K562 (cell line): Measurements from ENCODE around the gene UIMC1. TPM values are rescaled to one million over a fixed set of nuclear protein-coding genes. Genes with fewer than 3 reads are reported as not detected.
A peak's percentile ranks its signal among the peaks of the same experiment; 100 is the strongest.

Experiments used
- AFF4 ChIP-seq: sonication (generic); formaldehyde crosslinking; IDR thresholded peaks from 2 replicates; pipeline ENCODE4 v1.8.0; 2023; ENCODE audit warnings: mild to moderate bottlenecking, missing genetic modification reagents
- ATF1 ChIP-seq, 2 experiments: fragments of 450-650 bp in 1 of 2; IDR thresholded peaks; 2 replicates each; pipeline ENCODE4 v1.6.1; 2016; ENCODE audit warnings: missing compliant biosample characterization in 1 of 2, missing genetic modification characterization in 1 of 2
- ATF7 ChIP-seq: fragments of 450-650 bp; IDR thresholded peaks from 2 replicates; pipeline ENCODE4 v1.7.1; 2014; ENCODE audit warnings: mild to moderate bottlenecking, moderate library complexity
- CCNT2 ChIP-seq: IDR thresholded peaks from 2 replicates; pipeline ENCODE4 v1.6.1; 2011; ENCODE audit warnings: borderline replicate concordance, low read depth, mild to moderate bottlenecking, moderate library complexity, mixed read lengths, low read length; ENCODE audit not compliant: insufficient read length; ENCODE audit errors: extremely low read depth
- EP300 ChIP-seq: IDR thresholded peaks from 2 replicates; pipeline ENCODE4 v1.6.1; 2012; ENCODE audit warnings: low read length, improper control_type of control experiment
- FOS ChIP-seq: IDR thresholded peaks from 3 replicates; pipeline ENCODE4 v1.6.1; 2011; ENCODE audit not compliant: insufficient read length; ENCODE audit errors: extremely low read depth
- JUND ChIP-seq, 2 experiments: IDR thresholded peaks; 2 replicates in 1 of 2; 3 replicates in 1 of 2; pipeline ENCODE4 v1.6.1; 2011; ENCODE audit warnings: borderline replicate concordance in 2 of 2, low read depth in 2 of 2, low read length in 2 of 2, improper control_type of control experiment in 1 of 2, missing biosample characterization in 1 of 2, missing genetic modification characterization in 1 of 2, missing genetic modification reagents in 1 of 2
- PURB ChIP-seq: sonication (generic); formaldehyde crosslinking; IDR thresholded peaks from 2 replicates; pipeline ENCODE4 v1.9.0; 2021; ENCODE audit warnings: low read depth, mild to moderate bottlenecking, missing genetic modification reagents
- SP1 ChIP-seq: sonication (generic); formaldehyde crosslinking; IDR thresholded peaks from 2 replicates; pipeline ENCODE4 v1.8.1; 2022; ENCODE audit warnings: mild to moderate bottlenecking, missing genetic modification reagents
- STAT5A ChIP-seq: IDR thresholded peaks from 2 replicates; pipeline ENCODE4 v1.6.1; 2012; ENCODE audit warnings: low read length, inconsistent platforms, borderline replicate concordance
- TARDBP ChIP-seq: fragments of 450-650 bp; IDR thresholded peaks from 2 replicates; pipeline ENCODE4 v1.6.1; 2016
- TRIM24 ChIP-seq, 2 experiments: fragments of 450-650 bp; IDR thresholded peaks; 2 replicates each; pipeline ENCODE4 v1.6.1; 2016
- ZNF175 ChIP-seq: fragments of 200-800 bp; sonication (Bioruptor generic); IDR thresholded peaks from 2 replicates; pipeline ENCODE4 v1.6.1; 2016; ENCODE audit warnings: low read depth, mild to moderate bottlenecking, missing genetic modification characterization, missing compliant biosample characterization
- ZNF316 ChIP-seq: fragments of 450-650 bp; IDR thresholded peaks from 2 replicates; pipeline ENCODE4 v1.6.1; 2016
- polyA plus RNA-seq, 8 experiments: library from polyadenylated mRNA; depleted of rRNA in 4 of 8; stranded (reverse) in 5 of 8; unstranded in 3 of 8; fragments of >200 nt; fragmentation: Nextera tagmentation in 2 of 8; fragmentation: Illumina TruSeq in 1 of 8; extraction: Ambion mirVana in 2 of 8; extraction: Trizol in 1 of 8; gene quantifications; 2 replicates each; pipeline versions ENCODE4 v1.2.1 to v1.2.3, GENCODE V29; 2011 to 2014; ENCODE audit warnings: inconsistent platforms in 1 of 8, missing spikeins in 1 of 8
- total RNA-seq, 7 experiments: library from RNA; depleted of rRNA in 6 of 7; stranded (reverse); fragments of >200 nt in 6 of 7; fragmentation: Illumina TruSeq in 2 of 7; extraction: Trizol in 2 of 7; gene quantifications; 2 replicates each; pipeline versions ENCODE4 v1.2.1 to v1.2.3, GENCODE V29; 2011 to 2021; ENCODE audit warnings: low replicate concordance in 1 of 7
- TF ChIP-seq, protein P1 (sequence below): fragments of 450-650 bp; IDR thresholded peaks from 2 replicates; pipeline ENCODE4 v1.6.1; 2016; ENCODE audit warnings: mild to moderate bottlenecking
- TF ChIP-seq, protein P2 (sequence below): sonication (generic); formaldehyde crosslinking; IDR thresholded peaks from 2 replicates; pipeline ENCODE4 v1.8.1; 2023; ENCODE audit warnings: mild to moderate bottlenecking, missing genetic modification reagents
- TF ChIP-seq, protein P3 (sequence below): fragments of 450-650 bp; IDR thresholded peaks from 2 replicates; pipeline ENCODE4 v1.6.1; 2014; ENCODE audit warnings: low read depth, mild to moderate bottlenecking, moderate library complexity, borderline replicate concordance

UIMC1 gene
- total and polyA plus RNA-seq, 9 of the 15 experiments (the other 6 are each of a cell fraction or from before 2014, with no cell fraction given) = 14.9 to 51.7 (median 36.8) TPM

DNA sequence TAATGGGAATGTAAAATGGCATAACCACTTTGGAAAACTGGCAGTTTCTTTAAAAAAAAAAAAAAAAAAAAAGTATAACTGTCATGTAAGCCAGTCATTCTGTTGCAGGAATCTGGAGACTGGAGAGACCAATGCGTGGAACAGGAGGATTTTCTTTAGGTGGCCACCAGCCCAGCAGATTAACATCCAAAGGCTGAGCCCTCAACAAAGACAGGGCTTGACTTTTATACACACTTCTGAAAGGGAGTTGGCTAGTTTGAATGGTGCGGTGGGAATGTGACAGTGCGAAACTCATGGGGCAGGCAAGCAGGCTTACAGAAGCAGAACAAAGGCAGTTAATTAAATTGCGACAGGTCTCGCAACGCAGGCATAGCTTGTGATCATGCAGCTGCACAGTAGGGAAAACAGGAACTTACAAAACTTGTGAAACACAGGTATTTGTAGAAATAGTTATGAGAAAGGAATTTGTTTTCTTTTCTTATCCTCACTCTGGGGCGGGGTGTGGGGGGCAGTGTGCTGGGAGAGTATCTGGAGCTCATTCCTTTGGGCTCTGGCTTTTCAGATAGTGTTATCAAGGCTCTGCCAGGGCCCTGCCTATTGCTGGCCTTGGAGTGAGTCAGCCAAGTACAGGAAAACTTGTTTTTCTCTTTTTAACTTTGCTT lies 12.0 kb downstream of the UIMC1 start (continued):
- TF ChIP-seq EP300 (peak; percentile 91), TARDBP (peak; percentile 74; the same call in 1 of the 2 replicates), AFF4 (peak; percentile 86), SP1 (CRISPR knock-in tag) (peak; percentile 59), CCNT2 (peak; percentile 97), STAT5A (peak; percentile 79; the same call in 1 of the 2 replicates), TRIM24 (IDR thresholded peaks at IDR 0.05) (peak; percentile 94 to 97), JUND (IDR thresholded peaks at IDR 0.05; ENCODE audit: borderline replicate concordance, low read depth, low read length) (peak; percentile 89), JUND (tag; IDR thresholded peaks at IDR 0.05; ENCODE audit: borderline replicate concordance, low read depth, low read length) (peak; percentile 57; the same call in 1 of the 3 replicates), ZNF316 (peak; percentile 47), ATF7 (peak; percentile 84), ATF1 (CRISPR knock-in tag; IDR thresholded peaks at IDR 0.05) (no peak), ATF1 (tag; IDR thresholded peaks at IDR 0.05) (peak; percentile 72), FOS (no peak), PURB (no peak), ZNF175 (CRISPR knock-in tag) (peak; percentile 72; the same call in 1 of the 2 replicates)
- TF ChIP-seq, protein P1, sequence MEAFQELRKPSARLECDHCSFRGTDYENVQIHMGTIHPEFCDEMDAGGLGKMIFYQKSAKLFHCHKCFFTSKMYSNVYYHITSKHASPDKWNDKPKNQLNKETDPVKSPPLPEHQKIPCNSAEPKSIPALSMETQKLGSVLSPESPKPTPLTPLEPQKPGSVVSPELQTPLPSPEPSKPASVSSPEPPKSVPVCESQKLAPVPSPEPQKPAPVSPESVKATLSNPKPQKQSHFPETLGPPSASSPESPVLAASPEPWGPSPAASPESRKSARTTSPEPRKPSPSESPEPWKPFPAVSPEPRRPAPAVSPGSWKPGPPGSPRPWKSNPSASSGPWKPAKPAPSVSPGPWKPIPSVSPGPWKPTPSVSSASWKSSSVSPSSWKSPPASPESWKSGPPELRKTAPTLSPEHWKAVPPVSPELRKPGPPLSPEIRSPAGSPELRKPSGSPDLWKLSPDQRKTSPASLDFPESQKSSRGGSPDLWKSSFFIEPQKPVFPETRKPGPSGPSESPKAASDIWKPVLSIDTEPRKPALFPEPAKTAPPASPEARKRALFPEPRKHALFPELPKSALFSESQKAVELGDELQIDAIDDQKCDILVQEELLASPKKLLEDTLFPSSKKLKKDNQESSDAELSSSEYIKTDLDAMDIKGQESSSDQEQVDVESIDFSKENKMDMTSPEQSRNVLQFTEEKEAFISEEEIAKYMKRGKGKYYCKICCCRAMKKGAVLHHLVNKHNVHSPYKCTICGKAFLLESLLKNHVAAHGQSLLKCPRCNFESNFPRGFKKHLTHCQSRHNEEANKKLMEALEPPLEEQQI = peak; percentile 87; the same call in 1 of the 2 replicates
- TF ChIP-seq, protein P2, sequence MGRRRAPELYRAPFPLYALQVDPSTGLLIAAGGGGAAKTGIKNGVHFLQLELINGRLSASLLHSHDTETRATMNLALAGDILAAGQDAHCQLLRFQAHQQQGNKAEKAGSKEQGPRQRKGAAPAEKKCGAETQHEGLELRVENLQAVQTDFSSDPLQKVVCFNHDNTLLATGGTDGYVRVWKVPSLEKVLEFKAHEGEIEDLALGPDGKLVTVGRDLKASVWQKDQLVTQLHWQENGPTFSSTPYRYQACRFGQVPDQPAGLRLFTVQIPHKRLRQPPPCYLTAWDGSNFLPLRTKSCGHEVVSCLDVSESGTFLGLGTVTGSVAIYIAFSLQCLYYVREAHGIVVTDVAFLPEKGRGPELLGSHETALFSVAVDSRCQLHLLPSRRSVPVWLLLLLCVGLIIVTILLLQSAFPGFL (CRISPR knock-in tag) = no peak
- TF ChIP-seq, protein P3, sequence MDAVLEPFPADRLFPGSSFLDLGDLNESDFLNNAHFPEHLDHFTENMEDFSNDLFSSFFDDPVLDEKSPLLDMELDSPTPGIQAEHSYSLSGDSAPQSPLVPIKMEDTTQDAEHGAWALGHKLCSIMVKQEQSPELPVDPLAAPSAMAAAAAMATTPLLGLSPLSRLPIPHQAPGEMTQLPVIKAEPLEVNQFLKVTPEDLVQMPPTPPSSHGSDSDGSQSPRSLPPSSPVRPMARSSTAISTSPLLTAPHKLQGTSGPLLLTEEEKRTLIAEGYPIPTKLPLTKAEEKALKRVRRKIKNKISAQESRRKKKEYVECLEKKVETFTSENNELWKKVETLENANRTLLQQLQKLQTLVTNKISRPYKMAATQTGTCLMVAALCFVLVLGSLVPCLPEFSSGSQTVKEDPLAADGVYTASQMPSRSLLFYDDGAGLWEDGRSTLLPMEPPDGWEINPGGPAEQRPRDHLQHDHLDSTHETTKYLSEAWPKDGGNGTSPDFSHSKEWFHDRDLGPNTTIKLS = peak; percentile 62; the same call in 1 of the 2 replicates
